GM18507 (cell line): ENCODE data around the gene SPRR4.
"Not testable (repeated sequence)": the region's sequence is repeated elsewhere in the genome, so short reads cannot be mapped to it uniquely, and the experiment has no call there.

Experiments
- DNase-seq: peaks from one replicate; pipeline ENCODE4 v3.0.0; 2011; ENCODE audit warnings: low read depth; ENCODE audit not compliant: insufficient read length; ENCODE audit errors: extremely low spot score
- FAIRE-seq: peaks from 2 replicates; lab custom pipeline; 2011; peaks lifted over from hg19 to GRCh38; lab: Jason Lieb, UNC

SPRR4 gene

GRCh38 chr1:152999818-153000217, 29.4 kb downstream of the SPRR4 start:
- no peak for FAIRE-seq

GRCh38 chr1:153000294-153000693, 29.8 kb downstream of the SPRR4 start:
- no peak for FAIRE-seq
- DNase-seq, result no peak

More at GRCh38 chr1:152999818-153000217, 29.4 kb downstream of the SPRR4 start:
- DNase-seq, result no peak

GRCh38 chr1:153001382-153001781, 30.9 kb downstream of the SPRR4 start, which contains the start of gene SPRR3:
TSS of gene SPRR3 (plus strand) at chr1:153001749. CDS start at chr1:153003021, 1,272 bp downstream.
- DNase-seq (no peak), FAIRE-seq (no peak)

- not testable (repeated sequence) for FAIRE-seq, DNase-seq
These were observed 40.8 kb downstream of the SPRR4 start for GRCh38 chr1:153011235-153011758.

- DNase-seq, FAIRE-seq: not testable (repeated sequence)
These were observed 51.4 kb downstream of the SPRR4 start for GRCh38 chr1:153021829-153022228.
